Fibroblast of lung (primary cell): ENCODE measurements around the gene DRC3. TPM values are rescaled to one million over a fixed set of nuclear protein-coding genes. Genes with fewer than 3 reads are reported as not detected.

Experiments used
- DNase-seq, 2 donors: peaks; one replicate each; pipeline versions ENCODE4 v3.0.0 to v3.0.0-alpha.2; 2010; ENCODE audit warnings: low read depth in 2 of 2
- H2AFZ ChIP-seq: 2 replicates; pipeline ENCODE4 v1.5.1; 2012; ENCODE audit warnings: low read length, control low read depth, inconsistent platforms
- H3K27ac ChIP-seq: 2 replicates; pipeline ENCODE4 v1.5.1; 2011; ENCODE audit warnings: low read length, control low read depth; ENCODE audit not compliant: insufficient read depth
- H3K27me3 ChIP-seq: 2 replicates; pipeline ENCODE4 v1.5.1; 2011; ENCODE audit warnings: mild to moderate bottlenecking, low read length; ENCODE audit not compliant: control insufficient read depth, insufficient read depth
- H3K36me3 ChIP-seq: 2 replicates; pipeline ENCODE4 v1.5.1; 2011; ENCODE audit warnings: low read length; ENCODE audit not compliant: control insufficient read depth, insufficient read depth
- H3K4me1 ChIP-seq: 2 replicates; pipeline ENCODE4 v1.5.1; 2011; ENCODE audit warnings: low read length; ENCODE audit not compliant: control insufficient read depth, insufficient read depth; ENCODE audit errors: extremely low read depth
- H3K4me2 ChIP-seq: 2 replicates; pipeline ENCODE4 v1.5.1; 2011; ENCODE audit warnings: low read length, control low read depth; ENCODE audit not compliant: insufficient read depth; ENCODE audit errors: extremely low read depth
- H3K4me3 ChIP-seq, 4 experiments: fragments of 200-600 bp in 1 of 4; sonication (generic) in 1 of 4; replicated peaks in 1 of 4; 2 replicates each; pipeline ENCODE4 v1.5.1; 2011 to 2016; ENCODE audit warnings: low read length in 4 of 4, low read depth in 3 of 4, mild to moderate bottlenecking in 3 of 4, control low read depth in 2 of 4, inconsistent platforms in 1 of 4, mixed read lengths in 1 of 4; ENCODE audit not compliant: insufficient read depth in 1 of 4; ENCODE audit errors: control extremely low read depth in 1 of 4
- H3K79me2 ChIP-seq: 2 replicates; pipeline ENCODE4 v1.5.1; 2012; ENCODE audit warnings: mild to moderate bottlenecking, low read length, inconsistent platforms; ENCODE audit not compliant: control insufficient read depth, insufficient read depth
- H3K9ac ChIP-seq: 2 replicates; pipeline ENCODE4 v1.5.1; 2011; ENCODE audit warnings: mild to moderate bottlenecking, low read length, control low read depth; ENCODE audit not compliant: insufficient read depth
- H3K9me3 ChIP-seq: 2 replicates; pipeline ENCODE4 v1.5.1; 2012; ENCODE audit warnings: low read depth, low read length; ENCODE audit not compliant: control insufficient read depth, insufficient read depth
- H4K20me1 ChIP-seq: 2 replicates; pipeline ENCODE4 v1.5.1; 2011; ENCODE audit warnings: low read length; ENCODE audit not compliant: control insufficient read depth, insufficient read depth; ENCODE audit errors: extremely low read depth
- EZH2 ChIP-seq: IDR thresholded peaks from 2 replicates; pipeline ENCODE4 v1.5.1; 2012; ENCODE audit warnings: low read length, control low read depth, mild to moderate bottlenecking; ENCODE audit errors: missing control alignments
- polyA minus RNA-seq: library from RNA; depleted of rRNA, polyadenylated mRNA; stranded (reverse); fragments of >200 nt; gene quantifications from 2 replicates; pipeline ENCODE4 v1.2.3, GENCODE V29; 2011; ENCODE audit warnings: low replicate concordance
- polyA plus RNA-seq, 2 donors: library from polyadenylated mRNA; depleted of rRNA in 1 of 2; stranded (reverse) in 1 of 2; unstranded in 1 of 2; fragments of >200 nt; gene quantifications; 2 replicates each; pipeline ENCODE4 v1.2.1, GENCODE V29; 2011 to 2012; ENCODE audit warnings: missing spikeins in 1 of 2
- total RNA-seq: library from RNA; depleted of rRNA; stranded (reverse); fragments of >200 nt; gene quantifications from 2 replicates; pipeline ENCODE4 v1.2.1, GENCODE V29; 2014
- TF ChIP-seq, protein P1 (sequence below), 2 donors: IDR thresholded peaks in 1 of 2; conservative IDR thresholded peaks in 1 of 2; 1 replicate in 1 of 2; 2 replicates in 1 of 2; pipeline ENCODE4 v1.5.1; 2011 to 2012; ENCODE audit warnings: low read length in 2 of 2, control low read depth in 1 of 2, inconsistent platforms in 1 of 2, low read depth in 1 of 2, mild to moderate bottlenecking in 1 of 2

Gene DRC3, protein sequence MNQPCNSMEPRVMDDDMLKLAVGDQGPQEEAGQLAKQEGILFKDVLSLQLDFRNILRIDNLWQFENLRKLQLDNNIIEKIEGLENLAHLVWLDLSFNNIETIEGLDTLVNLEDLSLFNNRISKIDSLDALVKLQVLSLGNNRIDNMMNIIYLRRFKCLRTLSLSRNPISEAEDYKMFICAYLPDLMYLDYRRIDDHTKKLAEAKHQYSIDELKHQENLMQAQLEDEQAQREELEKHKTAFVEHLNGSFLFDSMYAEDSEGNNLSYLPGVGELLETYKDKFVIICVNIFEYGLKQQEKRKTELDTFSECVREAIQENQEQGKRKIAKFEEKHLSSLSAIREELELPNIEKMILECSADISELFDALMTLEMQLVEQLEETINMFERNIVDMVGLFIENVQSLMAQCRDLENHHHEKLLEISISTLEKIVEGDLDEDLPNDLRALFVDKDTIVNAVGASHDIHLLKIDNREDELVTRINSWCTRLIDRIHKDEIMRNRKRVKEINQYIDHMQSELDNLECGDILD
- 0.26 and 0.33 TPM in 2 replicates for total RNA-seq
- polyA plus RNA-seq, result 0.27 and 0.37 TPM in 2 replicates
- polyA plus RNA-seq (2012), result 1.1 and 1.6 TPM in 2 replicates
- not detected in 2 replicates for polyA minus RNA-seq

DNA sequence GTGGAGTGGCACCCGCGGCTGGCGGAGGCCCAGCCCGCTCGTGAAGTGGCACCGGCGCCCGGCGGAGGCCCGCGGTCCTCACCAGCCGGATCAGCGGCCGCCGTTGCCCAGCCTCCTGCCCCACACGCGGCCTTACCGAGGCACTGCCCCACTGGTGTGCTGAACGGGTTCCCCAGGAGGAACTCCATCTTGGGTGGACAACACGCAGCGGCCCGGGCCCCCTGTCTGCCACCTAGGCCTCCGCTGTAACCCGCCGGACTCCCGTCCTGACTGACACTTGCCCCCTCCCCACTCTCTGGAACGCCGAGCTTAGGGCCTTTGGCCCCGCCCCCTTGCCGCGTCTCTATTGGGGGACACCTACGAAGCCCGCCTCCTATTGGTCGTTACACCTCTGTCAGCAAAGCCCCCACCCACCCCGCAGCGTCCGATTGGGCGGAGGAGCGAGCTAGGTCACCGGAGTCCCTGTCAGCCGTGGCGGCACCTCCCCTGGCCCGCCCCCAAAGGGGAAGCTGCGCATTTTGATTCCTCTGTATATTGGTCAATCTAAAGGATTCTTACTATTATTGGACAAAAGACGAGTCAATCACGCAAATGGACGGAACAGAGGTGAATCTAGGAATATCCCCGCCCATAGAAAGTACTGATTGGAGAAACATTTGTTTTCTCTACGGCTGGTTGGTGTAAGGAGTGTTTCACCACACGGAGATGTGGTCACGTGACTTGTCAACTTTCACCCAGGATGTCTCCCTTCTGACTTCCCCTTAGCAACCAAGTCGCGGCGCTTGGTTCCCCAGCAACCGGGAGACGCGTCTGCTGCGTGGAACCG lies at the start of gene DRC3, which contains the start of gene TOM1L2:
Gene DRC3, plus strand, starts transcription at position 737 of the 826 bp plus-strand sequence. CDS start 4,737 bp downstream, outside the sequence.
Gene TOM1L2, minus strand, starts transcription at position 275 of the 826 bp plus-strand sequence. Its CDS starts 87 bp downstream, at position 188.
- H3K36me3 ChIP-seq, result no peaks in the 10 kb centered on the region
- H3K27me3 ChIP-seq, result no peaks in the 10 kb centered on the region
- peaks cover 4% of the 10 kb centered on the region for H3K4me1 ChIP-seq
- H3K4me2 ChIP-seq, result peak within 1 kb of the TSS; percentile 97
- H3K27ac ChIP-seq, result peak within 1 kb of the TSS; percentile 79
- H3K4me3 ChIP-seq, result peak within 1 kb of the TSS; percentile 64 to 89 (median 86)
- H3K9ac ChIP-seq, result peak within 1 kb of the TSS; percentile 89
- no peaks in the 10 kb centered on the region for H4K20me1 ChIP-seq
- H2AFZ ChIP-seq, result peak within 1 kb of the TSS; percentile 75
- peaks cover 37% of the 10 kb centered on the region for H3K79me2 ChIP-seq
- TF ChIP-seq, protein P1, sequence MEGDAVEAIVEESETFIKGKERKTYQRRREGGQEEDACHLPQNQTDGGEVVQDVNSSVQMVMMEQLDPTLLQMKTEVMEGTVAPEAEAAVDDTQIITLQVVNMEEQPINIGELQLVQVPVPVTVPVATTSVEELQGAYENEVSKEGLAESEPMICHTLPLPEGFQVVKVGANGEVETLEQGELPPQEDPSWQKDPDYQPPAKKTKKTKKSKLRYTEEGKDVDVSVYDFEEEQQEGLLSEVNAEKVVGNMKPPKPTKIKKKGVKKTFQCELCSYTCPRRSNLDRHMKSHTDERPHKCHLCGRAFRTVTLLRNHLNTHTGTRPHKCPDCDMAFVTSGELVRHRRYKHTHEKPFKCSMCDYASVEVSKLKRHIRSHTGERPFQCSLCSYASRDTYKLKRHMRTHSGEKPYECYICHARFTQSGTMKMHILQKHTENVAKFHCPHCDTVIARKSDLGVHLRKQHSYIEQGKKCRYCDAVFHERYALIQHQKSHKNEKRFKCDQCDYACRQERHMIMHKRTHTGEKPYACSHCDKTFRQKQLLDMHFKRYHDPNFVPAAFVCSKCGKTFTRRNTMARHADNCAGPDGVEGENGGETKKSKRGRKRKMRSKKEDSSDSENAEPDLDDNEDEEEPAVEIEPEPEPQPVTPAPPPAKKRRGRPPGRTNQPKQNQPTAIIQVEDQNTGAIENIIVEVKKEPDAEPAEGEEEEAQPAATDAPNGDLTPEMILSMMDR (conservative IDR thresholded peaks at IDR 0.05 in 1 of 2, IDR thresholded peaks at IDR 0.05 in 1 of 2; ENCODE audit: low read depth in 1 of 2, low read length in 2 of 2), result no peak
- TF ChIP-seq EZH2, result no peak
- peak; percentile 100 for DNase-seq
- H3K9me3 ChIP-seq, result no peaks in the 10 kb centered on the region

DNA sequence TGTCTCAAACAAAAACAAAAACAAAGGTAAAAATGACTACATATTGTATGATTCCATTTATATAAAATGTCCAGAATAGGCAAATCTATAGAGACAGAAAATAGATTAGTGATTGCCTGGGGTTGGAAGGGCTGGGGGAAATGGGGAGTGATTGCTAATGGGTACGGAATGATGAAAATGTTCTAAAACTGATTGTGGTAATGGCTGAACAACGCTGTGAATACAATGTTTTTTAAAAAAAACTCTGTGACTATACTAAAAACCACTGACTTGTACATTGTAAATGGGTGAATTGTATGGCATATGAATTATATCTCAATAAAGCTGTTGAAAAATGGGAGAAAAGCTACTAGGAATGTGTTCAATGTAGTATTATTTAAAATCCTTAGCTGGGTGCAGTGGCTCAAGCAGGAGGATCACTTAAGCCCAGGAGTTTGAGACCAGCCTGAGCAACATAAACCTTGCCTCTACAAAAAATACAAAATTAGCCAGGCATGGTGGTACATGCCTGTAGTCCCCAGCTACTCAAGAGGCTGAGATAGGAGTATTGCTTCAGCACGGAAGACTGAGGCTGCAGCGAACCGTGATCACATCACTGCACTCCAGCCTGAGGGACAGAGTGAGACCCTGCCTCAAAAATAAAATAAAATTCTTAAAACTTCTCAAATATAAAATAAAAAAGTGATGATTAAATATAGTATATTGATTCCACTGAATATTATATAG lies 48.4 kb upstream of the DRC3 start:
- no peak overlapping the region for H3K4me3 ChIP-seq
- DNase-seq, result peak in 1 of 2 donors; percentile 63
- no peak overlapping the region for H2AFZ ChIP-seq
- H4K20me1 ChIP-seq, result no peaks in the 10 kb centered on the region
- H3K4me2 ChIP-seq, result no peak overlapping the region
- peaks cover 19% of the 10 kb centered on the region for H3K79me2 ChIP-seq
- peaks cover 27% of the 10 kb centered on the region for H3K4me1 ChIP-seq
- no peak overlapping the region for H3K27ac ChIP-seq
- no peak for TF ChIP-seq EZH2
- TF ChIP-seq, protein P1 (conservative IDR thresholded peaks at IDR 0.05 in 1 of 2, IDR thresholded peaks at IDR 0.05 in 1 of 2; ENCODE audit: low read depth in 1 of 2, low read length in 2 of 2), result no peak
- H3K9me3 ChIP-seq, result no peaks in the 10 kb centered on the region
- H3K9ac ChIP-seq, result no peak overlapping the region
- H3K27me3 ChIP-seq, result no peaks in the 10 kb centered on the region
- no peaks in the 10 kb centered on the region for H3K36me3 ChIP-seq
